Measurements from ENCODE around the gene ACSL3.

The ACSL3 gene

DNA sequence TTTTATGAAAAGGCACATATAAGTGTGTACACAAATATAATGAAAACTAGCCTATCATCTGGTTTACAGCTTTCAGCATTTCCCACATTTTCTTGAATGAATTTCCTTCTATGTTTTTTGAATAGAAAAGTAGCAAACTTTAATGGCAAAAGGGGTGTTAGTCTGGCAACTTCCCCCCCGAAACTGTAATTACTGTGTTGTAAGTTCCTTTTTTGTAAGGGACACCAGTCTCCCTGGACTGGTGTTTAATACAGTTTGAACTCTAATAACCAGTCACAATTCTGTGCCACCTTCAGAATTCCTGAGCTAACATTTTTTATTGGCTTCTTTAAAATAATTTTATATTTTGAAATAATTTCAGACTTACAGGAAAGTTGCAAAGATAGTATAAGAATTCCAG, 94.2 kb downstream of the ACSL3 start:
- DNase-seq (ENCODE audit: low spot score), result no peak
- in situ Hi-C loops (cut with MboI; ENCODE audit: low pct_unique_long_range_greater_than_20kb, low sequenced_read_pairs, unreplicated experiment), result no loop called here

DNA sequence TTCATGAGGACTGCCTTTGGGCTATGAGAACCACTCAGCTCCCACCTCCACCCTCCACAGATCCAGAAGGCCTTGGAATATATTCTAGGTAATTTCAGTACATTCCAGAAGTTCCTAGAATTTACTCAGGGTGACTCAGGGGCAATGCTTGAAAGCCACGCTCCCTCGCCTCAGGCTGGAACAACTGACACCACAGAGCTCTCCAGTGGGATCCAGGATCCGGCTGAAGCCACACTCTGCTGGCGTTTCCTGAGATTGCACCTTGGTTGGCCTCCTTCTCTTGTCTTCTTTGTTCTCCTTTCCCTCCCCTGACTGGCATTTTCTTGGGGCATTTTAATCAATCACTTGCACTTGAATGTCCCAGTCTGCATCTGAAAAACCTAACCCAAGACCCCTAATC, 98.5 kb downstream of the ACSL3 start:
- in situ Hi-C loops (cut with MboI; ENCODE audit: low pct_unique_long_range_greater_than_20kb, low sequenced_read_pairs, unreplicated experiment), result no loop called here
- TF ChIP-seq CTCF (IDR thresholded peaks at IDR 0.05; ENCODE audit: extremely low read depth, insufficient read depth, missing control alignments), result no peak
- no peak for DNase-seq (ENCODE audit: low spot score)

More for the DNA sequence above, 94.2 kb downstream of the ACSL3 start:
- no peak for TF ChIP-seq CTCF (IDR thresholded peaks at IDR 0.05; ENCODE audit: extremely low read depth, insufficient read depth, missing control alignments)

DNA sequence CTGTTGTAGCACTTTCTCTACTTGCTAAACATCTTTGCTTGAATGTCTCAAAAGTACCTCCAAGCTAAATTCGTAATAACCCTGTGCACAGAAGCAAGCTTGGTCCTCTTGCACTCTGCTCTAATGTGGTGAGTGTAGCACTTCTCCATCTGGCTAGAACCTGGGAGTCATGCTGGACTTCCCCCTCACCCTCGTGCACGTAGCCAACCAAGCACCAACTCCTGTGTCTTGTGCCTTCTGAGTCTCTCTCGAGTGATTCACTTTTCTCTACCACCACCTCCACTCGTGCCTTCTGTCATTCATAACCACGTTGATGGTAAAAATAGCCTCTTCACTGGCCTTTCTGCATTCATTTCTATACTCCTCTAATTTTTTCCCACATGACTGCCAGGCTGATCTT, 99.3 kb downstream of the ACSL3 start:
- no peak for TF ChIP-seq CTCF (IDR thresholded peaks at IDR 0.05; ENCODE audit: extremely low read depth, insufficient read depth, missing control alignments)
- DNase-seq (ENCODE audit: low spot score), result no peak
- in situ Hi-C loops (cut with MboI; ENCODE audit: low pct_unique_long_range_greater_than_20kb, low sequenced_read_pairs, unreplicated experiment), result no loop called here

DNA sequence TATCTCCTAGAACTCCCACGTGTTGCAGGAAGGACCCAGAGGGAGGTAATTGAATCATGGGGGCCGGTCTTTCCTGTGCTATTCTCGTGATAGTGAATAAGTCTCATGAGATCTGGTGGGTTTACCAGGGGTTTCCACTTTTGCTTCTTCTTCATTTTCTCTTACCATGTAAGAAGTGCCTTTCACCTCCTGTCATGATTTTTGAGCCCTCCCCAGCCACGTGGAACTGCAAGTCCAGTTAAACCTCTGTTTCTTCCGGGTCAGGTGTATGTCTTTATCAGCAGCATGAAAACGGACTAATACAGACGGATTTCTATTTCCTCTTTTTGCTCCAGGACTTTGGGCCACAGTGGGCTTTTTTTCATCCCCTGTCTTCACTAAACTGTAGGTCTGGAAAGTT, 102.8 kb downstream of the ACSL3 start:
- TF ChIP-seq CTCF (IDR thresholded peaks at IDR 0.05; ENCODE audit: extremely low read depth, insufficient read depth, missing control alignments), result no peak
- DNase-seq (ENCODE audit: low spot score), result no peak
- in situ Hi-C loops (cut with MboI; ENCODE audit: low pct_unique_long_range_greater_than_20kb, low sequenced_read_pairs, unreplicated experiment), result no loop called here

GRCh38 chr2:222964376-222965031, 103.7 kb downstream of the ACSL3 start:
- no peak for DNase-seq (ENCODE audit: low spot score)
- in situ Hi-C loops (cut with MboI; ENCODE audit: low pct_unique_long_range_greater_than_20kb, low sequenced_read_pairs, unreplicated experiment), result no loop called here
- TF ChIP-seq CTCF (IDR thresholded peaks at IDR 0.05; ENCODE audit: extremely low read depth, insufficient read depth, missing control alignments), result no peak

GRCh38 chr2:222965555-222965954, 104.7 kb downstream of the ACSL3 start:
- in situ Hi-C loops (cut with MboI; ENCODE audit: low pct_unique_long_range_greater_than_20kb, low sequenced_read_pairs, unreplicated experiment), result no loop called here
- TF ChIP-seq CTCF (IDR thresholded peaks at IDR 0.05; ENCODE audit: extremely low read depth, insufficient read depth, missing control alignments), result no peak
- no peak for DNase-seq (ENCODE audit: low spot score)

Data from GM13977 (cell line).